AG04449 (cell line): ENCODE results near the gene SLC27A2.

Source experiments
- CTCF ChIA-PET: fragments of 350-600 bp; formaldehyde crosslinking; extraction: SDS; loops from one replicate; lab custom pipeline; 2021; ENCODE audit warnings: antibody characterized with exemption; lab: Yijun Ruan, JAX
- POLR2A ChIA-PET: fragments of 400-600, 350-600 bp; formaldehyde crosslinking; extraction: SDS; loops from one replicate; lab custom pipeline; 2020; ENCODE audit warnings: antibody characterized with exemption, inconsistent platforms; lab: Yijun Ruan, JAX
- DNase-seq: peaks from one replicate; pipeline ENCODE4 v3.0.0-alpha.2; 2010; ENCODE audit warnings: low read depth, low spot score
- H3K4me3 ChIP-seq: 2 replicates; pipeline ENCODE4 v1.5.1; 2011; ENCODE audit warnings: low read depth, mild to moderate bottlenecking, control low read depth, low read length
- CTCF ChIP-seq: IDR thresholded peaks from one replicate; pipeline ENCODE4 v1.5.1; 2011; ENCODE audit warnings: mild to moderate bottlenecking, moderate library complexity, low read length, control low read depth, inconsistent platforms; ENCODE audit not compliant: insufficient read depth; ENCODE audit errors: missing control alignments

The SLC27A2 gene

GRCh38 chr15:50232791-50233190 lies 50.8 kb downstream of the SLC27A2 start:
- CTCF ChIA-PET, result no interaction called here
- DNase-seq, result no peak
- H3K4me3 ChIP-seq, result no peak overlapping the region
- no peak for TF ChIP-seq CTCF
- POLR2A ChIA-PET, result interaction anchor here (0.9 kb wide), 1 partner anchor 8 kb away, joined by 4 read pairs; no protein-coding TSS in a partner anchor

- CTCF ChIA-PET, result no interaction called here
- no peak for DNase-seq
- TF ChIP-seq CTCF, result no peak
- POLR2A ChIA-PET, result no interaction called here
- H3K4me3 ChIP-seq, result no peak overlapping the region
These were observed 51.3 kb downstream of the SLC27A2 start for GRCh38 chr15:50233192-50233736.

DNA sequence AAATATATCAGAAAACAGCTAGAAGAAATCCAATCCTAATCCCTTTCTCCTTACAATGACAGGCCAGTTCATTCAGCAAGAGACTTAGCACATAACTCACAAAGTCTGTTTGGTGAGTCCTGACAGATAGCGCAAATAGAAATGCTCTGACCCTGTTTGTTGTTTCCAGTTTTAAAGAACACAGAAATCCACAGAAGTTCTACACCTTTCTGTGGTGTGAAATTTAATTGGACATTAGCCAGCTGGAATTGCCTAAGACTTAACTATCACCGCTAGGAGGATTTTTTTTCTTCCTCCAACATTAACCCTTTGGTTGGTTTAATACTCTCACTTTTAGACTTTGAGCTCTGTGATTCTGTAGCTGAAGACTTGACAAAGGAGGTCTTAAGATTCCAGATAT lies 52.8 kb downstream of the SLC27A2 start:
- ChIA-PET POLR2A (no interaction called here), CTCF (interaction anchor here (1.3 kb wide), 1 partner anchor 87 kb away, joined by 3 read pairs; no protein-coding TSS in a partner anchor)
- no peak overlapping the region for H3K4me3 ChIP-seq
- TF ChIP-seq CTCF, result no peak
- DNase-seq, result no peak

GRCh38 chr15:50235794-50236193 lies 53.8 kb downstream of the SLC27A2 start:
- CTCF ChIA-PET, result interaction anchor here (1.3 kb wide), 1 partner anchor 88 kb away, joined by 3 read pairs; no protein-coding TSS in a partner anchor
- POLR2A ChIA-PET, result no interaction called here
- no peak overlapping the region for H3K4me3 ChIP-seq
- no peak for DNase-seq
- no peak for TF ChIP-seq CTCF

GRCh38 chr15:50236433-50236832 lies 54.4 kb downstream of the SLC27A2 start:
- DNase-seq, result no peak
- CTCF ChIA-PET, result no interaction called here
- POLR2A ChIA-PET, result interaction anchor here (0.6 kb wide), 1 partner anchor 86 kb away, joined by 5 read pairs; no protein-coding TSS in a partner anchor
- no peak overlapping the region for H3K4me3 ChIP-seq
- no peak for TF ChIP-seq CTCF

DNA sequence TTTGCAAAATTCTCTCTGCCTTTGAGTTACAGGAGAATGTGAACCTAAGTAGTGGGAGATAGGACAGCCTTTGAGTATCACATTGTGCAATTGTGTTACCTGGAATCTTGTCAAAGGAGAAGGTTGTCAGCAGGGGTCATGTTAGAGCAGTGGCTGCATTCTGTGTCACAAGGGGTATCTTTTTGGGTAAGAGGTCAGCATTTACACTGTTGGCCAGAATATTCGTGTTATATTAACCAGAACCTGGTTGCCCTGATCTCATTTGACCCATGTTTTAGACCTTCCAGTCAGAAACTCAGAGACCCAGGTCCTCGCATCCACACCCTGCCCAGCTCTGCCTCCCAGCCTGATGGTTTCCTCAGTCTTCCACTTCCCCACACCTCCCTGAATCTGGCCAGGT lies 56.3 kb downstream of the SLC27A2 start:
- no peak for TF ChIP-seq CTCF
- no peak overlapping the region for H3K4me3 ChIP-seq
- ChIA-PET CTCF (no interaction called here), POLR2A (no interaction called here)
- no peak for DNase-seq
